GM21576 (cell line): Measurements from ENCODE around the gene BFSP2.

Source experiments
- ATAC-seq: cut with Tn5 transposase; IDR thresholded peaks from one replicate; pipeline ENCODE4 v1.9.1; 2021; ENCODE audit warnings: mild to moderate bottlenecking, moderate library complexity; ENCODE audit not compliant: unreplicated experiment

BFSP2 gene

GRCh38 chr3:133400006-133400515, at the start of gene BFSP2:
Gene BFSP2 (plus strand): TSS chr3:133400056. CDS start chr3:133400084, 28 bp downstream.
- no peak for ATAC-seq

GRCh38 chr3:133354721-133355120, 45.1 kb upstream of the BFSP2 start:
- ATAC-seq: no peak

GRCh38 chr3:133360476-133360875, 39.4 kb upstream of the BFSP2 start:
- ATAC-seq: no peak

GRCh38 chr3:133361011-133361410, 38.8 kb upstream of the BFSP2 start:
- ATAC-seq: no peak

- ATAC-seq: no peak
These were observed 38.4 kb upstream of the BFSP2 start for GRCh38 chr3:133361435-133361834.

- ATAC-seq: no peak
These were observed 37.3 kb upstream of the BFSP2 start for GRCh38 chr3:133362539-133362938.

- no peak for ATAC-seq
These were observed 35.2 kb upstream of the BFSP2 start for GRCh38 chr3:133364704-133365103.

GRCh38 chr3:133366921-133367320, 32.9 kb upstream of the BFSP2 start:
- ATAC-seq: no peak

GRCh38 chr3:133367403-133367802, 32.5 kb upstream of the BFSP2 start:
- no peak for ATAC-seq

GRCh38 chr3:133367956-133368355, 31.9 kb upstream of the BFSP2 start:
- no peak for ATAC-seq

- no peak for ATAC-seq
These were observed 31.3 kb upstream of the BFSP2 start for GRCh38 chr3:133368371-133369067.

- no peak for ATAC-seq
These were observed 30.8 kb upstream of the BFSP2 start for GRCh38 chr3:133369068-133369440.

GRCh38 chr3:133371181-133371580, 28.7 kb upstream of the BFSP2 start:
- no peak for ATAC-seq

- no peak for ATAC-seq
These were observed 28.2 kb upstream of the BFSP2 start for GRCh38 chr3:133371676-133372075.

- no peak for ATAC-seq
These were observed 25.0 kb upstream of the BFSP2 start for GRCh38 chr3:133374708-133375402.

GRCh38 chr3:133375403-133375745, 24.5 kb upstream of the BFSP2 start:
- no peak for ATAC-seq

- ATAC-seq: no peak
These were observed 23.0 kb upstream of the BFSP2 start for GRCh38 chr3:133376810-133377209.

GRCh38 chr3:133377396-133377795, 22.5 kb upstream of the BFSP2 start:
- ATAC-seq: no peak

- ATAC-seq: no peak
These were observed 19.9 kb upstream of the BFSP2 start for GRCh38 chr3:133379926-133380325.

- ATAC-seq: no peak
These were observed 19.2 kb upstream of the BFSP2 start for GRCh38 chr3:133380481-133381225.

GRCh38 chr3:133381346-133382109, 18.3 kb upstream of the BFSP2 start:
- no peak for ATAC-seq
